Parathyroid adenoma (tissue), 2 donors: ENCODE measurements around the gene C15orf61.

Source experiments
- H2AFZ ChIP-seq: fragments of 300-600 bp; sonication (generic); one replicate; pipeline ENCODE4 v1.7.0; 2017; ENCODE audit warnings: antibody characterized with exemption, mild to moderate bottlenecking
- H3K27ac ChIP-seq: fragments of 300-600 bp; sonication (generic); one replicate; pipeline ENCODE4 v1.7.0; 2017
- H3K27me3 ChIP-seq: fragments of 300-600 bp; sonication (generic); one replicate; pipeline ENCODE4 v1.7.0; 2017; ENCODE audit warnings: low read length; ENCODE audit not compliant: control insufficient read depth, insufficient read depth
- H3K36me3 ChIP-seq: fragments of 300-600 bp; sonication (generic); one replicate; pipeline ENCODE4 v1.7.0; 2017; ENCODE audit warnings: low read length; ENCODE audit not compliant: control insufficient read depth, insufficient read depth
- H3K4me1 ChIP-seq: fragments of 300-600 bp; sonication (generic); one replicate; pipeline ENCODE4 v1.7.0; 2017; ENCODE audit warnings: control low read depth
- H3K4me2 ChIP-seq: fragments of 300-600 bp; sonication (generic); one replicate; pipeline ENCODE4 v1.7.0; 2017; ENCODE audit warnings: low read length
- H3K4me3 ChIP-seq: fragments of 300-600 bp; sonication (generic); one replicate; pipeline ENCODE4 v1.7.0; 2017; ENCODE audit warnings: low read depth, low read length
- H3K79me2 ChIP-seq: fragments of 300-600 bp; sonication (generic); one replicate; pipeline ENCODE4 v1.7.0; 2017; ENCODE audit warnings: control low read depth
- H3K9ac ChIP-seq: fragments of 300-600 bp; sonication (generic); one replicate; pipeline ENCODE4 v1.7.0; 2017; ENCODE audit warnings: mild to moderate bottlenecking
- H3K9me3 ChIP-seq: fragments of 300-600 bp; sonication (generic); one replicate; pipeline ENCODE4 v1.7.0; 2017; ENCODE audit warnings: low read length; ENCODE audit not compliant: control insufficient read depth
- TF ChIP-seq, protein P1 (sequence below): fragments of 300-600 bp; sonication (generic); IDR thresholded peaks from one replicate; pipeline ENCODE4 v1.7.0; 2017; ENCODE audit warnings: antibody characterized with exemption, mild to moderate bottlenecking
- donor health status: primary hyperparathyroidism.

The C15orf61 gene

DNA sequence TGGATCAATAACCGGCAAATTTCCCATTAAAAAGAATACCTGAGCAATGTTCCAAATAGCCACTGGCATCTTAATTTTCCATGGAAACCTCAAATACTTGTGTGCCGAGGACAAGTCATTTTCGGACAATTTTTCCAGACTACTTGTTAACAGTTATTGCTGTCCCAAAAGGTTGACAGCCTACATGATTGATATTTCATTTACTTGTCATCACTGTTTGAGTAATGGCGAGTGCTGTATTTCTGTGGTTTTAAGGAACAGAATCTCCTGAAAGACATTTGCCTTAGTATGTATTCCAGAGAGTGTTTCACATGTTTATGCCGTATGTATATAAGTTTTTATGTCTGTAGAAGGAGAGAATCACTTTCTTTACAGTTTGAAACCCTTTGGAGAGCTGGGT is 58.2 kb downstream of the C15orf61 start:
- TF ChIP-seq, protein P1, sequence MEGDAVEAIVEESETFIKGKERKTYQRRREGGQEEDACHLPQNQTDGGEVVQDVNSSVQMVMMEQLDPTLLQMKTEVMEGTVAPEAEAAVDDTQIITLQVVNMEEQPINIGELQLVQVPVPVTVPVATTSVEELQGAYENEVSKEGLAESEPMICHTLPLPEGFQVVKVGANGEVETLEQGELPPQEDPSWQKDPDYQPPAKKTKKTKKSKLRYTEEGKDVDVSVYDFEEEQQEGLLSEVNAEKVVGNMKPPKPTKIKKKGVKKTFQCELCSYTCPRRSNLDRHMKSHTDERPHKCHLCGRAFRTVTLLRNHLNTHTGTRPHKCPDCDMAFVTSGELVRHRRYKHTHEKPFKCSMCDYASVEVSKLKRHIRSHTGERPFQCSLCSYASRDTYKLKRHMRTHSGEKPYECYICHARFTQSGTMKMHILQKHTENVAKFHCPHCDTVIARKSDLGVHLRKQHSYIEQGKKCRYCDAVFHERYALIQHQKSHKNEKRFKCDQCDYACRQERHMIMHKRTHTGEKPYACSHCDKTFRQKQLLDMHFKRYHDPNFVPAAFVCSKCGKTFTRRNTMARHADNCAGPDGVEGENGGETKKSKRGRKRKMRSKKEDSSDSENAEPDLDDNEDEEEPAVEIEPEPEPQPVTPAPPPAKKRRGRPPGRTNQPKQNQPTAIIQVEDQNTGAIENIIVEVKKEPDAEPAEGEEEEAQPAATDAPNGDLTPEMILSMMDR, result no peak
- Histone ChIP-seq H3K4me3 (no peak overlapping the region), H3K9me3 (no peaks in the 10 kb centered on the region), H3K36me3 (no peaks in the 10 kb centered on the region), H3K27me3 (no peaks in the 10 kb centered on the region), H3K4me1 (no peaks in the 10 kb centered on the region), H2AFZ (no peak overlapping the region), H3K79me2 (no peaks in the 10 kb centered on the region), H3K27ac (no peak overlapping the region), H3K4me2 (no peak overlapping the region), H3K9ac (no peak overlapping the region)
